MM.1S (cell line): Measurements from ENCODE around the gene GASK1A.

Source experiments
- DNase-seq: peaks from one replicate; pipeline ENCODE4 v3.0.0-alpha.2; 2015
- H2AFZ ChIP-seq: fragments of 300-600 bp; sonication (generic); 2 replicates; pipeline ENCODE4 v1.6.0; 2016; ENCODE audit warnings: antibody characterized with exemption, low read length
- H3F3A ChIP-seq: fragments of 300-600 bp; sonication (generic); 2 replicates; pipeline ENCODE4 v1.6.1; 2016; ENCODE audit warnings: mild to moderate bottlenecking, antibody characterized with exemption, low read length, moderate library complexity, mixed read lengths; ENCODE audit not compliant: insufficient read depth
- H3K27ac ChIP-seq: fragments of 300-600 bp; sonication (generic); 2 replicates; pipeline ENCODE4 v1.5.1; 2016; ENCODE audit warnings: mild to moderate bottlenecking, low read length
- H3K27me3 ChIP-seq: fragments of 300-600 bp; sonication (generic); replicated peaks from 2 replicates; pipeline ENCODE4 v1.6.0; 2016; ENCODE audit warnings: low read length; ENCODE audit not compliant: insufficient read depth
- H3K36me3 ChIP-seq: fragments of 300-600 bp; sonication (generic); replicated peaks from 2 replicates; pipeline ENCODE4 v1.6.1; 2016; ENCODE audit warnings: mild to moderate bottlenecking, low read length, mixed read lengths; ENCODE audit not compliant: insufficient read depth
- H3K4me1 ChIP-seq: fragments of 300-600 bp; sonication (generic); 2 replicates; pipeline ENCODE4 v1.6.1; 2016; ENCODE audit warnings: low read length, mixed read lengths
- H3K4me2 ChIP-seq: fragments of 300-600 bp; sonication (generic); 2 replicates; pipeline ENCODE4 v1.6.0; 2016; ENCODE audit warnings: low read depth, low read length
- H3K4me3 ChIP-seq: fragments of 300-600 bp; sonication (generic); 2 replicates; pipeline ENCODE4 v1.5.1; 2016; ENCODE audit warnings: low read length, mixed read lengths
- H3K79me2 ChIP-seq: fragments of 300-600 bp; sonication (generic); 2 replicates; pipeline ENCODE4 v1.6.1; 2016; ENCODE audit warnings: mixed run types, low read length, mixed read lengths
- H3K9ac ChIP-seq: fragments of 300-600 bp; sonication (generic); 2 replicates; pipeline ENCODE4 v1.6.1; 2016; ENCODE audit warnings: low read length, mixed read lengths
- H3K9me2 ChIP-seq: fragments of 300-600 bp; sonication (generic); replicated peaks from 2 replicates; pipeline ENCODE4 v1.6.1; 2016; ENCODE audit warnings: mild to moderate bottlenecking, low read length, mixed read lengths; ENCODE audit not compliant: insufficient read depth
- H3K9me3 ChIP-seq: fragments of 300-600 bp; sonication (generic); replicated peaks from 2 replicates; pipeline ENCODE4 v1.6.1; 2016; ENCODE audit warnings: mild to moderate bottlenecking, low read length, mixed read lengths; ENCODE audit not compliant: insufficient read depth
- H4K20me1 ChIP-seq: fragments of 300-600 bp; sonication (generic); 2 replicates; pipeline ENCODE4 v1.6.1; 2016; ENCODE audit warnings: mild to moderate bottlenecking, low read length, moderate library complexity, mixed read lengths; ENCODE audit not compliant: insufficient read depth
- EZH2 ChIP-seq: fragments of 300-600 bp; sonication (generic); optimal IDR thresholded peaks from 2 replicates; pipeline ENCODE3; 2017; ENCODE audit warnings: low read depth, mild to moderate bottlenecking, antibody characterized with exemption, low read length, mixed read lengths
- EZH2phosphoT487 ChIP-seq: fragments of 300-600 bp; sonication (generic); IDR thresholded peaks from 2 replicates; pipeline ENCODE4 v1.6.1; 2018; ENCODE audit warnings: antibody characterized with exemption, low read length
- TF ChIP-seq, protein P1 (sequence below): fragments of 300-600 bp; sonication (generic); IDR thresholded peaks from 2 replicates; pipeline ENCODE4 v1.5.1; 2016; ENCODE audit warnings: antibody characterized with exemption, low read length, mixed read lengths

GASK1A gene

DNA sequence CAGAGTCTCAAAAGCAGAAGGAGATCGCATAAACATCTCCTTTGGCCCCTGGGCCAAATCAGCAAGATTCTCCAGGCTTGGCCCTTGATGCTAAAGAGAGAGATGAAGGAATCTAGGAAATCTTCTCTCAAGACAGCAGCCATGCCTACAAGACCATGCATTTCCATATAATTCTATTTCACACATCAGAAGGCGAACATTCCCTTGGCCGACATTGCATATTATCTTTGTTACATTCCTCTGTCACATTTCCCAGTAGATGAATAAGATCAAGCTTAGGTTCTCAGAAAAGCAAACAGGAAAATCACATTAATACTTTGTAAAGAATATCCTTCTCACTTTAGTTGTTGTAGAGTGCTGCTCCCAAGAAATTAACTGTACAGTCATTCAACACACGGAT, 21.3 kb downstream of the GASK1A start:
- H3K9me3 ChIP-seq = no peaks in the 10 kb centered on the region
- H3K9ac ChIP-seq = no peak overlapping the region
- no peaks in the 10 kb centered on the region for H3K27me3 ChIP-seq
- no peaks in the 10 kb centered on the region for H3F3A ChIP-seq
- no peaks in the 10 kb centered on the region for H3K36me3 ChIP-seq
- H2AFZ ChIP-seq = no peak overlapping the region
- H3K4me1 ChIP-seq = no peaks in the 10 kb centered on the region
- no peaks in the 10 kb centered on the region for H3K9me2 ChIP-seq
- H4K20me1 ChIP-seq = no peaks in the 10 kb centered on the region
- no peaks in the 10 kb centered on the region for H3K79me2 ChIP-seq
- H3K27ac ChIP-seq = no peak overlapping the region
- H3K4me3 ChIP-seq = no peak overlapping the region
- DNase-seq = no peak
- H3K4me2 ChIP-seq = no peak overlapping the region
- TF ChIP-seq, protein P1, sequence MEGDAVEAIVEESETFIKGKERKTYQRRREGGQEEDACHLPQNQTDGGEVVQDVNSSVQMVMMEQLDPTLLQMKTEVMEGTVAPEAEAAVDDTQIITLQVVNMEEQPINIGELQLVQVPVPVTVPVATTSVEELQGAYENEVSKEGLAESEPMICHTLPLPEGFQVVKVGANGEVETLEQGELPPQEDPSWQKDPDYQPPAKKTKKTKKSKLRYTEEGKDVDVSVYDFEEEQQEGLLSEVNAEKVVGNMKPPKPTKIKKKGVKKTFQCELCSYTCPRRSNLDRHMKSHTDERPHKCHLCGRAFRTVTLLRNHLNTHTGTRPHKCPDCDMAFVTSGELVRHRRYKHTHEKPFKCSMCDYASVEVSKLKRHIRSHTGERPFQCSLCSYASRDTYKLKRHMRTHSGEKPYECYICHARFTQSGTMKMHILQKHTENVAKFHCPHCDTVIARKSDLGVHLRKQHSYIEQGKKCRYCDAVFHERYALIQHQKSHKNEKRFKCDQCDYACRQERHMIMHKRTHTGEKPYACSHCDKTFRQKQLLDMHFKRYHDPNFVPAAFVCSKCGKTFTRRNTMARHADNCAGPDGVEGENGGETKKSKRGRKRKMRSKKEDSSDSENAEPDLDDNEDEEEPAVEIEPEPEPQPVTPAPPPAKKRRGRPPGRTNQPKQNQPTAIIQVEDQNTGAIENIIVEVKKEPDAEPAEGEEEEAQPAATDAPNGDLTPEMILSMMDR = no peak
- no peak for TF ChIP-seq EZH2phosphoT487
- TF ChIP-seq EZH2 = no peak

DNA sequence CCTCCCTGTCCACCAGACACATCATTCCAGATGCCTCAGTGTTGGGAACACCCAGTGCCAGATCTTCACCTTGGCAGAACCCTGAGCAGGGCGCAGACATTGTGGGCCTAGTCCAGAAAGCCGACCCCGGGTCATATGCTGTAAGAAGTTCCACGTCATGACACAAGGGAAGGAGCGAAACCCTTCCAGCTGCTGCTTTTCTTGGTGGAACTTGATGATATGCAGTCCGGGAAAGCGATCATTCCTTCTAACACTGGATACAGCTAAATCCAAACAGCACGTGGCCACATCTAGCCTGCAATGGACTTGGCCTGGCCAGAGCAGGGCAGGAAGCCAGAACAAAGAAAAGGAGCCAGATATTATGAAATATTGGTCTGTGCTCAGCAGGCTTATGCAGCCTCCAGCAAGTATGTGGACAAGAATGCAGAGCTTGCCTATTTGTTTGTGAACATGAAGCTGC, 22.0 kb downstream of the GASK1A start:
- H3F3A ChIP-seq = no peaks in the 10 kb centered on the region
- no peak overlapping the region for H3K4me2 ChIP-seq
- no peak for DNase-seq
- no peaks in the 10 kb centered on the region for H3K79me2 ChIP-seq
- H3K9me3 ChIP-seq = no peaks in the 10 kb centered on the region
- no peaks in the 10 kb centered on the region for H3K4me1 ChIP-seq
- H3K9ac ChIP-seq = no peak overlapping the region
- H3K27ac ChIP-seq = no peak overlapping the region
- TF ChIP-seq, protein P1 = no peak
- H3K27me3 ChIP-seq = no peaks in the 10 kb centered on the region
- H2AFZ ChIP-seq = no peak overlapping the region
- no peaks in the 10 kb centered on the region for H3K9me2 ChIP-seq
- H3K4me3 ChIP-seq = no peak overlapping the region
- no peaks in the 10 kb centered on the region for H4K20me1 ChIP-seq
- no peaks in the 10 kb centered on the region for H3K36me3 ChIP-seq

- Histone ChIP-seq H3K4me2 (no peak overlapping the region), H3F3A (no peaks in the 10 kb centered on the region), H3K9ac (no peak overlapping the region), H2AFZ (no peak overlapping the region), H3K36me3 (no peaks in the 10 kb centered on the region), H3K9me2 (no peaks in the 10 kb centered on the region), H3K27ac (no peak overlapping the region), H3K9me3 (no peaks in the 10 kb centered on the region), H3K4me3 (no peak overlapping the region), H3K27me3 (no peaks in the 10 kb centered on the region), H3K4me1 (no peaks in the 10 kb centered on the region), H4K20me1 (no peaks in the 10 kb centered on the region), H3K79me2 (no peaks in the 10 kb centered on the region)
- DNase-seq = no peak
- no peak for TF ChIP-seq EZH2
- TF ChIP-seq, protein P1 = no peak
- no peak for TF ChIP-seq EZH2phosphoT487
These were observed 22.5 kb downstream of the GASK1A start for GRCh38 chr3:43001556-43002121.
